MV-4-11 (cell line): ENCODE data around the gene SLC9C1.

Experiments used
- DNase-seq: peaks from one replicate; lab custom pipeline; 2025; lab: John Stamatoyannopoulos, UW

SLC9C1 gene

DNA sequence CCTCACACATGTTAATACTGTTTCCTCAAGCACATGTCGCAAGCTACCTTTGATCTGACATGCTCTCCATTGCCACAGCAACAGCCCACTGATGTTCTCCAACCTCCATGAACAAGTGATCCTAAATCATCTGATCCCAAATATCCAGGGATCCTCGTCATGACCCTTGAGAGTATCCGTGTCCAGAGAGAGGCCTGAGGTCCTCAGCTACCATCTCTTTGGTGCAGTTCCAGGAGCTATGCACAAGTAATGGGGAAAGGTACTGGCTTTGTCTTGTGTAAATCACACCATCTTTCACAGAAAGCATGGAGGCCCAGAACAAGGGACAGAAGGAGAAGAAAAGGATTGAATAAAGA lies 163.4 kb downstream of the SLC9C1 start:
- DNase-seq, result no peak

DNA sequence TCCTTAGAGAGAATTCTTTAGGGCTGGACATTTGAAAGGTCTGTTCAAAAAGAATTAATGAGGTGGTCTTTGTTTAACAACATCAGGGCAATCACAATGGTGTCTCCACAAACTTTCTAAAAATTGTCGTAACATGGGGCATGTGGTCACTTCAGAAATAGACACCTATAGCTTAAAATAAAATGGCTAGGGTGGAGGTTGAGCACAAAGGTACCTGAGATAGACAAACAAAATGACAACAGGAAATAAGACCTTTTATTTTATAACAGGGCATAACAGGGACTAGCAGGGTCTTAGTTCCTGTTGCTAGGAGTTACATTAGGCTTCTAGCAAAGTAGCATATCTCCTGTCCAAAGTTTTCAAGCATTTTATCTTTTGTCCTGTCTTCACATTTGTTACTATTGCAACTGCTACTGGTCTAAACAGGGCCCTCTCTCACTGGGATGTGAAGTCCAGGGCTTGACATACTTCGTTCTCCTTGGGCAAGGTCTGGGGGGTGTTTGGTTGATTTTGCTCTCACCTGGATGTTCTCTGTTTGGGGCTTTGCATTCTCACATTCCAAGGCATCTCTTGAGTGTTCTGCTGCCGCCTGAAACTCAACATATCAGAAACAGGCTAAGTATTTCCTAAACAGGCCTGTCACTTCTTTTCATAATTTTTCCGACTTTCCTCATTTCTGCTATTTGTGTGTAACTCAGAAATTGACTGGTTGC lies 163.9 kb downstream of the SLC9C1 start:
- no peak for DNase-seq

DNA sequence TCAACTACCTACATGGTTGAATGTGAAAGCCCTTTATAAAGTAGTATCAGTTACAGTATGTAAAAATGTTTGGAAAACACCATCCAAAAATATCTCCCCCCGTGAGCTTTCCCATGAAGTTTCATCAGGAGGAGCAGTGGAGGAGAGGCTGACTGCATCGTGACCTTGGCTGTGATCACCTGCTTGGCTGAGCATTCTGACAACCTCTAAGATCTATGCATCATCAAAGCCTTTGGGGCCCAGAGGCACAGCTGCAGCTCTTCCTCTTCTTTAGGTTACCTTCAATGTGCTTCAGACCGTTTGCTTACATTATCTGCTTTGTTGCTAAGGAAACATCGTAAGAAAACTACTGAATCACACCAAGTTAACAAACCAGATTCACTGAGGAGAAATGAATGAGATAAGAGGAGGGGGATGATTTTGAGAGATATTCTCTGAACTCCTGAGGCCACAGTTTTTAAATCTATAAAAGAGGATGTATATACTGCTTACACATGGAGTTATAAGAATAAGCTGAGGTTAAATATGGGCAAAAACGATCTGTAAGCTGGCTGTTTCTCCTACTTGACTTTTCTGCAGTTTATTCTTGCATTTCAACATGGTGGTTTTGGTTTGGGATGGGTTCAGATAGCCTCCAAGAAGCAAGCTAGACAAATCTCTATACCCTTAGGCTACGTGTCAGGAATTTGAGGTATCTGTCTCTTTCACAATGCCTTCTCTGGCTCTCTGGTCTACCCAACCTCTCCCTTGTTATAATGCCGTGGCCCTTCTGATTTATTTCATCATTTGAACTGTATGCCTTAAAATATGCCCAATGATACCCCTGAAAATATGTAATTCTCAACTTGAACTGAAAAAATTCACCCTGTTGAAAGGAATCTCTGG lies 164.9 kb downstream of the SLC9C1 start:
- DNase-seq, result peak; percentile 50

DNA sequence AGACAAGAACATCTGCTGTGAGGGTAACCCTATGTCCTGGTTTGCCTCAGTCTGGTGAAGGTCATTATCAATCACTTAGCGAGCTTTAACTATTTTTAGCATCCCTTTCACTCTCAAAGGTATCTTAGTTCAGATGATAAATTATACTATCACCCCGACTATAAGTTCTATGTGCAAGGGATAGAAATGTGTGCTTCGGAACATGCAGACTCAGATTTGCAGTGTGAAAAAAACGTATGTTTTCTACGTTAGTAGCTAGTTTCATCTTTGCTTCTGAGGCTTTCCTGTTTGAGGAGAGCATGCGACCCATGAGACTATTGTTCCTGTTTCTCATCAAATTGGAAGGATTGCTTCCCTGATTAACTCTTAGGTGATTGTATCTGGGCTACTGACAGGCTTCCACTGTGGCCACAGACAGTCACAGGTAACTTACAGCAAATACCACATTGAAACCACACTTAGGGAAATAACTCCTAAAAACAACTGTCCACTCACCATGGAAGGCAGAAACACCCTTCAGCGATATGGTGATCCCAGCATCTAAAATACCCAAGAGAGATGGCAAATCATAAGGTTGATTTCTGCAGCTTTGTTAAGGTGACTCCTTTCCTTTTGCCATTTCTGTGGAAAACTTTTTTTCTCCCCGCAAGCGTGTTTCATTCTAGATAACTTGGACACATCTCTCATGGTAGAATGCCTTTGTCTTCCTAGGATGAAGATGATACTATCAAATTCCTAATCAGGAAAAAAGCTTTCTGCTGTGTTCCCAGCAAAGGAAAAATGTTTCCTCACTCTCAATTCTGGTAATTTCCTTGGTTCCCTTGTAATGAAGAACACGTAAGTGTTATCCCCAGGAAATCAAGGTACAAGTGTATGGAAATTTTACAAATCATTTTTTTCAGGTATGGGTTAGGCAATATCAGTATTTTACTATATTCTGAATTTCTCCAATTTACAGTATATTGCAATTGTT lies 166.2 kb downstream of the SLC9C1 start:
- DNase-seq, result peak; percentile 14

DNA sequence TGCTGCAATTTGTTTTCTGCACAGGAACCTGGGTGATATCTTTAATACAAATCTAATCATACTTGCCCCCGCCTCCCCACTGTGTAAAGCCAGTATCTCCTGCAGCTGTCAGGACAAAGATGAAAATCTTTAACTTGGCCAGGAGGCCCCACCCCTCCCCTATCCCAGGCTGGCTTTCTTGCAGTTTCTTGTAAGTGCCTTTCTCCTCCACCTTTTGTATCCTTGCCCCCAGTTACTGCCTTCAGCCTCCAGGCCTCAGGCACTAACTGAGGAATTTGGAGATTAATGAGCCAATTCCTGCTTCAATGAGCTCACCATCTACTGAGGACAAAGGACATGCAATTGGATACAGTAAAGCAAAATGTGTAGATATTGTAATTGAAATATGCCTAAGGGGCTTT lies 167.5 kb downstream of the SLC9C1 start:
- DNase-seq, result no peak

DNA sequence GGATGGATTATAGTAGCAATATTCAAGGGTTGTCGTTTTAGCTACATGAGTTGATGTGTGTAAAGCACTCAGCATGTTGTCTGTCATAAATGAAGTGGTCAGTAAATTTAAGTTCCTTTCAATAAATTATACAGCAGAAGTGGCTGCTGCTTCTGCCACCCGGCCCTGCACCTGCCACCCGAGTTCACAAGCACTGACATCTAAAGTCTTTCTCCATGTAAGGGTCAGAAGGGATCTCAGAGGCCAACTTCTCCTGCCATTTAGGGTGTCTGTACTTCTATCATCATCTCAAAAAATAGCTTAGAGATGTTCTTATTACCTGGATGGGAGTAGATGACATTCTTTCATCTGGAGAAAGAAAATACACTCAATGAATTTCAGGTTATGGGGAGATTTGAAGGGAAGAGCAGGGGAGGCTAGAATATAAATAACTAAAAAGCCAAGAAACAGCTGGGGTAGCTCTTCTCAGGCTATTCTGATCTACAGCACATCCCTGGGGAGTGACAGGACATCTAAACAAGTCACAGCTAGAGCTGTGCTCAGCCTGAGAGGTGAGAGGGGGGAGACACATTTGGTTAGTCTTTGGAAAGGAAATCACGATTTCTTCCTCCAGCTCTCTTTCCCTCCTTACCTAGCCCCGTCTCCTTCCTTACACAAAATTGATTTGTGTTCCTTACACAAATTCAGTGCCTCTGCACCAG lies 169.0 kb downstream of the SLC9C1 start:
- no peak for DNase-seq

DNA sequence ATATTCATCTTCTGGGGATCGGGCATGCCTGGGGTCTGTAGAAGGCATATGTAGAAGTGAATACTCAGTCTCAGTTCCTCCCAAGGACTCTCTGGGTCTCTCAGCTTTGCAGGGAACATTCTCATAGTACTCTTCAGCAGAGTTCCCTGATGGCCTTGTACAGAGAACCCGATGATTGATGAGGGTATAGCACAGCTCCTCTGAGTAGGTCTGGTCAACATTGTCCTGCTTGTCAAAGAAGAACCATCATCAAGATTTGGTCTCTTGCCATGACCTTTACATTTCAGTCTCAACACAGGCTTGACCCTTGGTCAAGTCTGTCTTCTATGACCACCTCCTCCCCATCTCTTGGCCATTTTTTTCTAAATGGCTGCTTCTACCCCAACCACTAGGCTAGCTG lies 170.5 kb downstream of the SLC9C1 start:
- DNase-seq, result peak; percentile 33

DNA sequence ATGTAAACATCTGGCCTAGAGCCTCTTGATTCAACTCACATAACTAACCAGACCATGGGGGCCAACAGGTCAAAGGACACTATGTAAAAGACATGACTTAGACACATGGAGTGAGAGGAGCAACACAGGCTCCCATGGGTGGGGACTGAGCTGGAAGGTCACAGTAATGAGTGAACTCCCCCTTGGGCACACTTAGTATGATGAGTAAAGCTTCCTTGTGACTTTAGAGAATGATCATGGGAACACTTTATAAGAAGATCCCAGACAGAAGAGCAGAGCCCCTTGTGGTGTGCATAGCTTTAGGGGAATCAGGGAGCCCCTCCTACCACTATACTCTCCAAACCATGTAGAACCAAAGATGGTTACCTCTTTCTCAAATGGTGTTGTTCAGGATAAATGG lies 171.1 kb downstream of the SLC9C1 start:
- no peak for DNase-seq

DNA sequence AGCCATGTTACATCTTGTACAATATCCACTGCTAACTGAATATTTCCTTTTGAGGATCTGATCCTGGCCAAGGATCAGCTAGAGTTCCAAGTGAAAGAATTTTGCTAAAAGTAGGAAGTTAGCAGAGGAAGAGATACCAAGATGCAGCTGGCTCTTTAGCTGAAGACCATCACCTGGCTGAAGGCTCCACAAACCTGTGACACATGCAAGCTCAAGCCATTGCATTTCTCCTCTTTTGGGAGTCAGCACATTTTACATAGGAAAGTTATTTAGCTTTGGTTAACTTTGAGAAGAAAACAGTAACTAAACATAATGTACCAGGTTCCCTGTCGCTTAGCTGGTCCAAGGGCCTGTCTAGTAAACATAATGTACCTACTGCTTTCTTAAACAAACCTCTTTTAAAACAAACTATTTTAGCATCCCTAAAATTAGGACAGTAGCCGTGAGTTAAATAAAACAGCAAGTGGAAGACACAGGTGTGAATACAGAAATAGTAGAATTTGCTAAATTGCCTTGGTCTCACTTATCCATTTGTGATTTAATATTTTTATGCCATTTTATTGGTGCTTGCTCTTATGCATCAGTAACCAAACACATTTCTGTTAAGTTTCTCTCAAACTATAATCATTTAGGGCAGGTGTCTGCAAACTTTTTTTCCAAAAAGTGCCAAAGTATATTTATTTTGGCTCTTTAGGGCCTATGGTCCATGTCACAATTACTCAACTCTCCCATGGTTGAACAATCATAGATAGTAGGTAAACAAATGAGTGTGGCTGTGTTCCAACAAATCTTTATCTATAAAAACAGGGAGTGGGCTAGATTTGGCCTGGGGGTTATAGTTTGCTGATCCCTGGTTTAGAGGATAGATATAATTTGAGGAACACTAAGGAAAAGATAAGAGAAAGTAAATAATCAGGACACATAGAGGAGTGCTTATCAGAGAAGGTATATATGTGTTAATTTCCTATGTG lies 172.2 kb downstream of the SLC9C1 start:
- DNase-seq, result peak; percentile 39

DNA sequence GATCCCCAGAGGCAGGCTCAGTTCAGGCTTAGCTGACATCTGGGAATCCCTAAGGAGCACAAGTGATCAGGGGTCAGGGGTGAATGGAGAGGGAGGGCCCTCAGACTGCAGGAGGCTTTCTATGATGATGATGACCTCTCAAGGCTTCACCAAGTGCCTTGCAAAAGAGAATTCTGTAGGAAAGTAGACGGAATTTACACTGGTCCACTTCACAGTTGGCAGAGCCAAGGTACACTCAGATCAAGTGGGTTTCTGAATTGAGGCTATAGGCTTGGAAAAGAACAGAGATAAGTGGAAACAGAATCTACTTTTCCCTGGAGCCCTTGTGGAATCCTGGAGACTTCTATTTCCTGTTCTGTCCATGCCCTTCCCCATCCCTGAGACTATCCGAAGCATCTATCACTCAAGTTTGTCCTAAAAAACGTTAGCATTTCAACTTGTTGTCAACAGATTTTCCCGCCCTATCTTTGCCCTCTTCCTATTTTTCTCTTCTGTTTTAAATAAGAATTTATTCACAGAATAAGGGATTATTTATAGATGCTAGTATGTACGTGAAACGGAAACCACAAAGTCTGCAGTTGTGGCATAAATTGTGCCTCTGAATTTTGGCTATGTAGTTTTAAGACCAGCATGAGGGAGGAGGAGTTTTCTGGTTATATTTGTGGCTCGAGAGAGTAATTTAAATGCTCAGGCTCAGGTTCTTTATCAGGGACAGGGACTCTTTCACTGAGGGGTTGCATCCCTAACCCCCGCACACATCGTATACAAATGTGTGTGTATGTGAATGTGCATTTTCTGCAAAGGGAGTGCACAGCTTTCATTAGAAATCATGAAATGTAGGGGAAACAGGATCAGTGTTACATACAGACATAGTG lies 173.8 kb downstream of the SLC9C1 start:
- DNase-seq, result peak; percentile 77

DNA sequence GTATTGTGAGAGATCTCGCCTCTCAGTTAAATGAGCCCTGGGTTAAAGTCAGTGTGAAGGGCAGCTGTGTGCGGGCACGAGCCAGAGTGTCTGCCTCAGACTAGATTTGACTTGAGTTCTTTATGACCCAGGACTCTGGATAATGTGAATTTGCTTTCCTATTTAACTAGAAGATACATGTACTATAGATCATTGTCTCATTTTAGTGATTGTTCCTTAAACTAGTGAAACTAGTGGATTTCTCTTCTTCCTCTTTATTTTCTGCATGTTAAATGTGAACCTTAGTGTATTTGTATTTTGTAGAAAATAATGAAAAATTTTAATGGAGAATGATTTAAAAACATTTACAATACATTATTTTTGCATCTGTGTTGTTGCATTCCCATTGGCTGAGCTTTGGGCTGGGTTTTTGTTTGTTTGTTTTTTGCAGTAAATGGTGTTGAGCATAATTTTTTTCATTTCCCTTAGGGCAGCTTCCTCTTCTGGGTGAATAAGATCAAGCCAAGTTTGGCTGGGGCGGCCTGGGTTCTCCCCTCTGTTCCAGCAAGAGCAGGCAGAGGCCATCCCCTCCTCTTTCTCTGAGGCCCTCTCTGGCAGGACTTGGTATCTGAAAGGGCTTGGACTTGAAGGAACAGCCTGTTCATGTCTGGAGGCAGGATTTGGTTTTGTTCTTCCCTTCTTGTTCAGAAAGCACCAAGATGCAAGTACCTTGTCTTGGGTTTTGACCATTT lies 176.0 kb downstream of the SLC9C1 start:
- DNase-seq, result peak; percentile 86

DNA sequence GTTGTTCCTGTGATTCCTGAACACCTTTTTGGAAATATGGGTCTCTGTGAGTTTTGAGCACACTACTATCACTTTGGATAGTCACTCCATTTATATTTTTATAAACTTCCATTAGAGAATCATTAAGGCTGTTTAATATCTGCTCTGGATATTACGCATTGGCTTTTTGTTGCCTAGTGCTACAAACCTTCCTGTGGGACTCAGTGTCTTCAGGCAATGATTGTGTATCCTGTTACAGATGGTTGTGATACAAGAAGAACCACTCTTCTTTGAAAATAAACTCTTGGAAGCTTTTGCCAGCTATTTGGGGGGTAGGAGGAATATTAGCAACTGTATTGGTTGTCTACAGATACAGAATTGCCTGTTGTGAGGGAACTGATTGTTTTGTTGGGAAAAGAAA lies 176.6 kb downstream of the SLC9C1 start:
- DNase-seq, result no peak

DNA sequence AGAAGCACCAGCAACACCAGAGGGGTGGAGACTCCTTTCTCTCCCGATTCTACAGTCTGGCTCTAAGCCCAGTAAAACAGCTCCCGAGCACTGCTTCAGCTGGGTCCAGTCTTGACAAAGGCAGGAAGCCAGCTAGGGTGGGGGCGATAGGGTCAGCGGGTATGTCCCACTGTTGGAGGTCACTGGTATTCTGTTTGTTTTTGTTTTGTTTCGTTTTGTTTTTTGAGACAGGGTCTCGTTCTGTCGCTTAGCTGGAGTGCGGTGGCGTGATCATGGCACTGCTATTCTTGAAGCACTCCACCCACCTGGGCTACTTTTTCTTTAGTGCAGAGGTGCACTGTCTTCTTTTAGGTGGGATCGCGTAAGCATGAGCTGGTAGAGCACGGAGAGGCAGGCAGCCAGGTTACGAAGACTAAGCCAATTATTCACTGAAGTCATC lies 177.2 kb downstream of the SLC9C1 start:
- no peak for DNase-seq

DNA sequence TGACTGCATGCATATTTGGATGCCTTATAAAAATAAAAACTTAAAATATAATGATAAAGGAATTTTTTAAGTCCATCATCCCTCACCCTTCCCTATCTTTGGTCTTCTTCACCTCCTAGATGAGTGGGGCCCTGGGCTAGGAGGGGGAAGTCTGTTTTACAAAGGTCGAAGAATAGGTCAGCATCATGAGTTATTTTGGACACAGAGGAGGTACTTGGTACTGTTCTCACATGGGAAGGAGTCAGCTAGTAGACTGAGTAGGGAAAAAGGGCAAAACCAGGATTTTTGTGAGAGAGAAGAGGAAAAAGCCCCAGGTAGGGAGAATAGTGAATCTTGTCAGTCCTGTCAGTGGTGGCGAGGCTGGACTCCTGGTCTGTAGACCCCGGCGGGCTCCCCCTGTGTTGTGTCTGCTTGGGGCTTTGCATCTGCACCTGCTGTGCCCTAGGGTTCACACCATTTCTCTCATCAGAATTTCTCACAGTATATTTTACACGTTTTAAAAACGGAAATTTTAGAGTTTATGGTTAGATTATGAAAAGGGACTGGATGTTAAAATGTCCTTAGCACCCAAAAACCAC lies 178.1 kb downstream of the SLC9C1 start:
- no peak for DNase-seq

DNA sequence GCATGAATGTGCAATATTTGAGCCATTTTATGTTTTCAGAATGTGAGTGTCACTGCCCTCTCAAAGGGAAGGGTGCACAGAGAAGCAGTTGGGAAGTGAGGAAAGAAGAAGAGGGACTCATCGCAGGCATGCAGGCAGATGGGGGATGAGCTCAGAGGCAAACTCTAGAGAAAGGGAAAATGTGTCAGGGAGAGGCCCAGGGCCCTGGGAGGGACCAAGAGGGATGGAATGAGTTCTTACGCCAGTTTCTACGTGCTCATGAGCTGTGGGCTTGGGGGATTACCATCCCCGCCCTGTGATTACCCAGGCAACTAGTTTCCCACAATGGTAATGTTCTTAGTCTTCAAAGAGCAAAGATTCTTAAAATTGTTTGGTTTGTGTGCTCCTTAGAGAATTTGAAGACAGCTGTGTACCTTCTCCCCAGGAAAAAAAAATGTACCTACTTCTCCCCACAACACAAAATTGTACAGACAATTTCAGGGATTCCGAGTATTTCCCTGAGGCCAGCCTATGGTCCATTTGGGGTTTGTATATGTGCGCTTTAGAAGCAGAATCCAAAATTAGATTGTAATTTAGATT lies 178.8 kb downstream of the SLC9C1 start:
- DNase-seq, result no peak

DNA sequence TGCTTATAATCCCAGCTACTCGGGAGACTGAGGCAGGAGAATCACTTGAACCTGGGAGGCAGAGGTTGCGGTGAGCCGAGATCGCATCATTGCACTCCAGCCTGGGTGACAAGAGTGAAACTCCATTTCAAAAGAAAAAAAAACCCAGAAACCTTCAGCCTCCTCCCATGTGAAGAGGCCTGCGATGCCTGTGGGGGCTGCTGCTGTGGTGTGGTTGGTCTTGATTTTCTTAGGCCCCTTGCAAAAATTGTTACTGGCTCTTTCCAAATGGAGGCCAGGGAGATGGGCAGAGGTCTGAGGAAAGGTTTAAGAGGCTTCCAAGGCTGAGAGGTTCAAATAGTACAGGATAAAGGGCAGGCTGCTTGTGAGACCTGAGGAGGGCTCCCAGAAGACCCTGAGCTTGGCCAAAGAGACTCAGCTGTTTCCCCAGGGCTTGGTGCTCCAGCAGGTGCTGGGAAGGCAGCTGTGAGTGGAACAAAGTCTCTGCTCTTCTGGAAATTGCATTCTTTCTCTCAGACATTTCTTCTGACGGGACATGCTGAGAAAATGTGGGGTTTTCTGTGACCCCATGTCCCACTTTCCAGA lies 179.3 kb downstream of the SLC9C1 start:
- no peak for DNase-seq

DNA sequence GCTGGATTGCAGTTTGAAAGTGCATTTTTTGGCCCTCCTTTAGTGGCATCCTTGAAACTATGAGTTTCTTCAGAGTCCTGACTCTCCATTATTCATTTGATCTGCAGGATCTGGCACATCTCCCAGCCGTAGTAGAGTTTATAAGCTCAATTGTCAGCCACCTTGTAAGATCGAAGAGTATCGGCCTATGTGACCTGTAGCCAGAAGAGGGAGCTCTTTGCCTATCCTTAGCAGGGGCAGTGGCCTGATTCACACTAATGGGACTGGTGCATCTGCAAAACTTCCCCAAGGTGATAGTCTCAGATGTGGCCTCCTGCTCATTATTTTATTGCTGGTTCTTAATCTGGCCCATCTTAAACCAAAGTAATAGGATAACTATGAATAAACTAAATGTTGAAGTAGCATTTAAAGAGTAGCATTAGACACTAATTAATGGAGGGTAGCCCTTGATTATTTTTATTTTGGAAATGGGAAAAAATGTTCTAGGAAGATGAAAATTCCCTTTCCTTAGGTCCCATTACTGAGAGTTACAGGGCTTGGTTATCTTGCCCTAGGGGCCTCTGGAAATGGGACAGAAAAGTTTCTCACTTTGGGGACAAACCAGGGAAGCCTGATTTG lies 182.1 kb downstream of the SLC9C1 start:
- peak; percentile 48 for DNase-seq
